ENCODE measurements around the gene PAQR9.

PAQR9 gene

GRCh38 chr3:142982038-142982773 lies 18.7 kb upstream of the PAQR9 start:
- DNase-seq (ENCODE audit: extremely low read depth in 1 of 2, low read depth in 1 of 2) = no peak

- no peak for DNase-seq (ENCODE audit: extremely low read depth in 1 of 2, low read depth in 1 of 2)
These were observed 17.6 kb upstream of the PAQR9 start for GRCh38 chr3:142981108-142981507.

- no peak for DNase-seq (ENCODE audit: extremely low read depth in 1 of 2, low read depth in 1 of 2)
These were observed 13.9 kb upstream of the PAQR9 start for GRCh38 chr3:142977399-142977728.

GRCh38 chr3:142976621-142977398 lies 13.3 kb upstream of the PAQR9 start:
- no peak for DNase-seq (ENCODE audit: extremely low read depth in 1 of 2, low read depth in 1 of 2)

GRCh38 chr3:142975316-142975995 lies 12.0 kb upstream of the PAQR9 start:
- no peak for DNase-seq (ENCODE audit: extremely low read depth in 1 of 2, low read depth in 1 of 2)

GRCh38 chr3:142973217-142974009 lies 9.9 kb upstream of the PAQR9 start:
- no peak for DNase-seq (ENCODE audit: extremely low read depth in 1 of 2, low read depth in 1 of 2)

- no peak for DNase-seq (ENCODE audit: extremely low read depth in 1 of 2, low read depth in 1 of 2)
These were observed 8.7 kb upstream of the PAQR9 start for GRCh38 chr3:142972092-142972753.

GRCh38 chr3:142971431-142971830 lies 8.0 kb upstream of the PAQR9 start:
- DNase-seq (ENCODE audit: extremely low read depth in 1 of 2, low read depth in 1 of 2) = no peak

GRCh38 chr3:142968319-142969025 lies 5.0 kb upstream of the PAQR9 start:
- no peak for DNase-seq (ENCODE audit: extremely low read depth in 1 of 2, low read depth in 1 of 2)

- DNase-seq (ENCODE audit: extremely low read depth in 1 of 2, low read depth in 1 of 2) = no peak
These were observed 3.3 kb upstream of the PAQR9 start for GRCh38 chr3:142966808-142967207.

GRCh38 chr3:142965581-142965980 lies 2.1 kb upstream of the PAQR9 start:
- no peak for DNase-seq (ENCODE audit: extremely low read depth in 1 of 2, low read depth in 1 of 2)

GRCh38 chr3:142963234-142963515 lies 299 bp downstream of the PAQR9 start:
- no peak for DNase-seq (ENCODE audit: extremely low read depth in 1 of 2, low read depth in 1 of 2)

GRCh38 chr3:142962520-142963233 lies 797 bp downstream of the PAQR9 start:
- DNase-seq (ENCODE audit: extremely low read depth in 1 of 2, low read depth in 1 of 2) = no peak

- DNase-seq (ENCODE audit: extremely low read depth in 1 of 2, low read depth in 1 of 2) = no peak
These were observed 1.3 kb downstream of the PAQR9 start for GRCh38 chr3:142962175-142962519.

- no peak for DNase-seq (ENCODE audit: extremely low read depth in 1 of 2, low read depth in 1 of 2)
These were observed 1.9 kb downstream of the PAQR9 start for GRCh38 chr3:142961539-142961938.

GRCh38 chr3:142960322-142960850 lies 3.1 kb downstream of the PAQR9 start:
- no peak for DNase-seq (ENCODE audit: extremely low read depth in 1 of 2, low read depth in 1 of 2)

- DNase-seq (ENCODE audit: extremely low read depth in 1 of 2, low read depth in 1 of 2) = no peak
These were observed 4.8 kb downstream of the PAQR9 start for GRCh38 chr3:142958707-142959106.

GRCh38 chr3:142953443-142953842 lies 10.0 kb downstream of the PAQR9 start:
- DNase-seq (ENCODE audit: extremely low read depth in 1 of 2, low read depth in 1 of 2) = no peak
